ENCODE measurements around the gene KIFAP3. TPM values are rescaled to one million over a fixed set of nuclear protein-coding genes. Genes with fewer than 3 reads are reported as not detected.

KIFAP3 gene
- total and polyA plus RNA-seq, 12 donors, result 16.5 to 84.0 (median 54.0) TPM

DNA sequence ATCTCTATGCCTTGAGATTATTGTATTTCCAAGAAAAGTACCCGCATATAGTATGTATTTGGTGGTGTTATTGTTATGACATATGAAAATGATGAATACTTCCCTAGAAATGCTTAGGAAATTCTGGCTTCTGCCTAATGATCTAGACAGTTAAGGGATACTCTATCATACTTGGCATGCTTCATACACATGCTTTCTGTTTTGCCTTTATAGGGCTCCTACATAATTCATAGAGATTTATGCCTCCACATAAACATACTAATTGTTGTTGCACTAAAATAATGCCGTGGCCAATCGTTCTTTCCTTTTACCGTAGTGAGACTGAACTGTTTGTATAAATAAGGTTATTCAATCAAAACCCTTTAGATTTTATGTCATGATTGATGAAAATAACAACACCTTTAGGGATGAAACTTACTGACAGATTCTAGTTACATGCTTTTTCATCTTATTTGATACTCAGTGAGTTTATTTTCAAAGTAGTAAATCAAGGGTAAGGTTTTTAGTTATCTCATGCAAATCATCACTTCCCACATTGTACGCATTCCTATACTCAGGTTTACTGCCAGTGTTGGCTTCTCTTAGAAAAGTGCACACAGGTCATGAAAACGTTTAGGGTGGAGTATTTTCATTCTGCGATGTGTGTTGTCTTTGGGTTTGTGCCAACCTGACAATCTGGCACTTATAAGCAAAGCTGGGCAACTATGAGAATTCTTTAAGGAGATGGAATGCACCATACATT lies 140.3 kb downstream of the KIFAP3 start:
- TF ChIP-seq, protein P1, sequence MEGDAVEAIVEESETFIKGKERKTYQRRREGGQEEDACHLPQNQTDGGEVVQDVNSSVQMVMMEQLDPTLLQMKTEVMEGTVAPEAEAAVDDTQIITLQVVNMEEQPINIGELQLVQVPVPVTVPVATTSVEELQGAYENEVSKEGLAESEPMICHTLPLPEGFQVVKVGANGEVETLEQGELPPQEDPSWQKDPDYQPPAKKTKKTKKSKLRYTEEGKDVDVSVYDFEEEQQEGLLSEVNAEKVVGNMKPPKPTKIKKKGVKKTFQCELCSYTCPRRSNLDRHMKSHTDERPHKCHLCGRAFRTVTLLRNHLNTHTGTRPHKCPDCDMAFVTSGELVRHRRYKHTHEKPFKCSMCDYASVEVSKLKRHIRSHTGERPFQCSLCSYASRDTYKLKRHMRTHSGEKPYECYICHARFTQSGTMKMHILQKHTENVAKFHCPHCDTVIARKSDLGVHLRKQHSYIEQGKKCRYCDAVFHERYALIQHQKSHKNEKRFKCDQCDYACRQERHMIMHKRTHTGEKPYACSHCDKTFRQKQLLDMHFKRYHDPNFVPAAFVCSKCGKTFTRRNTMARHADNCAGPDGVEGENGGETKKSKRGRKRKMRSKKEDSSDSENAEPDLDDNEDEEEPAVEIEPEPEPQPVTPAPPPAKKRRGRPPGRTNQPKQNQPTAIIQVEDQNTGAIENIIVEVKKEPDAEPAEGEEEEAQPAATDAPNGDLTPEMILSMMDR (IDR thresholded peaks at IDR 0.05), result no peak
- no peaks in the 10 kb centered on the region for H3K9me3 ChIP-seq
- intact Hi-C loops (cut with DNase I), result loop anchor here in 3 of 10 donors (5.0 to 10.0 kb wide), 5 partner anchors 601 to 998 kb away; partner anchors contain the start of gene GORAB (in 1 of the 3)
- H3K27ac ChIP-seq, result no peak overlapping the region
- no peak for DNase-seq
- no peaks in the 10 kb centered on the region for H3K27me3 ChIP-seq
- H3K4me3 ChIP-seq, result no peak overlapping the region
- WGBS, 2 donors, result 55 to 59% methylated on average over 7 of the region's 7 CpGs
- H3K4me1 ChIP-seq, result peaks cover 0 to 13% (median 0%) of the 10 kb centered on the region in 9 donors
- no peak for ATAC-seq
- H3K36me3 ChIP-seq, result no peaks in the 10 kb centered on the region

DNA sequence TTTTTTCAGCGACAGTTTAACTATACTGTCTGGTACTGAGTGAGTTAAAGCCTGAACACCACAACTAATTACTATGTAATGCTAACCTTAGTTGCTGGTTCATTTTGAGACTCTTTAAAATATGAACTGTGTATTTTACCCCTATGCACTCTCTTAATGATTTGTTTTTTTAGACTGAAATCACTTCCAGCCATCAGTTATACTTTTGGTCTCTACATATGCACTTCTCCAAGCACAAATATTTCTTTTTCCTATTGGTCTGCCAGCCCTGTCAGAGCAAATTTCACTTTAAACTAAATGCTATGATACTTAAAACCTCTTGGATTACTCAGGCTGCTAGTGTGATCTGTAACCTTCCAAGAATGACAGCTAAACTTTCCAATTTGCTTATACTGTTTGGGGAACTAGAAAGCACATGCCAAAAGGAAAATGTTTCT lies 142.7 kb downstream of the KIFAP3 start:
- Histone ChIP-seq H3K4me1 (peaks cover 0 to 13% (median 0%) of the 10 kb centered on the region in 9 donors), H3K9me3 (no peaks in the 10 kb centered on the region), H3K27ac (peak overlapping the region in 2 of 10 donors; percentile 12 to 13), H3K4me3 (no peak overlapping the region), H3K36me3 (no peaks in the 10 kb centered on the region), H3K27me3 (no peaks in the 10 kb centered on the region)
- ATAC-seq (no peak), DNase-seq (no peak)
- TF ChIP-seq, protein P1 (IDR thresholded peaks at IDR 0.05), result no peak
- WGBS, 2 donors, result 97 to 99% methylated on average over 1 of the region's 1 CpG
- intact Hi-C loops (cut with DNase I), result loop anchor here in 3 of 10 donors (5.0 to 10.0 kb wide), 5 partner anchors 603 to 1000 kb away; partner anchors contain the start of gene GORAB (in 1 of the 3)

DNA sequence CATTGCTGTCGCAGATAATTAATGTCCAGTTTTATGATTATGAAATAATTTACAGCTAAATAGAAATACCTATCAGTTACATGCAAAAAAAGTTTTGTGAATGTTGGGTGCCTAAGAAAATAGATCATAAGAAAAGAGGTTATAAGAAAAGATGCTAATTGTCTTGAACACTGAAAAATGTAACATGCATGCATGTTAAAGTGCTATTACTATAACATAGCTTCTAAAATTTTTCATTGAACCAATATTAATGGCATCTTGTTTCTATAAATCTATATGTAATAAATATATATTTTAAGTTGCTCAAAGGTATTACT lies 145.3 kb downstream of the KIFAP3 start:
- Histone ChIP-seq H3K9me3 (no peaks in the 10 kb centered on the region), H3K27me3 (no peaks in the 10 kb centered on the region), H3K36me3 (peaks cover 0 to 10% (median 0%) of the 10 kb centered on the region in 9 donors), H3K27ac (no peak overlapping the region), H3K4me3 (no peak overlapping the region), H3K4me1 (peaks cover 0 to 16% (median 8%) of the 10 kb centered on the region in 9 donors)
- WGBS, 2 donors, result 26 to 31% methylated on average over 1 of the region's 1 CpG
- TF ChIP-seq, protein P1 (IDR thresholded peaks at IDR 0.05), result peak in 1 of 9 donors; percentile 3
- ATAC-seq (no peak), DNase-seq (no peak)
- intact Hi-C loops (cut with DNase I), result loop anchor here in 4 of 10 donors (5.0 to 10.0 kb wide), 6 partner anchors 146 to 1006 kb away; partner anchors contain the start of genes KIFAP3 (in 1 of the 4) and MROH9 (in 1 of the 4)

DNA sequence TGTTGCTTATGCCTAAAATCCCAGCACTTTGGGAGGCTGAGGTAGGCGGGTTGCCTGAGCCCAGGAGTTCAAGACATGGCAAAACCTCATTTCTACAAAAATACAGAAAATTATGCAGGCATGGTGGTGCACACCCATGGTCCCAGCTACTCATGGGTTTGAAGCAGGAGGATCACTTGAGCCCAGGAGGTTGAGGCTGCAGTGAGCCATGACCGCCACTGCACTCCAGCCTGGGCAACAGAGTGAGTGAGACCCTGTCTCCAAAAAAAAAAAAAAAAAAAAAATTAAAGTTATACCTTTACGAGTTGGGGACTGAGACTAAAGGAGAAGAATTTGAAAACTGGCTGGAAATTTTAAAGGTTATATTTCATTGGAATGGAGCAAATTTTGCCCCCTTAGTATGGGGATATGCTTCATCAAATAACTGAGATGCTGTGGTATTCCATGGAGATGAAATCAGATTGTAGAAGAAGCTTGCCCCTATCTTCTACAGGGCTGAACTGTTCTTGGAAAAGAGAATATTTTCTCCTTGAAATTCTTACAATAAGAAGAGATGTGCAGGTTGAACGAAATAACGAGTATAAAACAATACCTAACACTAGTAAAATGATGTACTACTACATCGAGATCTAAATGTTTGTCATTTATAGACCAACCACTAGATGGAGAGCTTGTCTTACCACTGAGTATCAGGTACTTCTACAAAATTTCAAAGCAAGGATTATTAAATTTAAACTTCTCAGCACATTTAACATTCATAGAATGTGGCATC lies 145.9 kb downstream of the KIFAP3 start:
- intact Hi-C loops (cut with DNase I), result loop anchor here in 4 of 10 donors (5.0 to 10.0 kb wide), 6 partner anchors 146 to 1006 kb away; partner anchors contain the start of genes KIFAP3 (in 1 of the 4) and MROH9 (in 1 of the 4)
- Histone ChIP-seq H3K27ac (no peak overlapping the region), H3K4me3 (no peak overlapping the region), H3K4me1 (peaks cover 0 to 16% (median 7%) of the 10 kb centered on the region in 9 donors), H3K27me3 (no peaks in the 10 kb centered on the region), H3K9me3 (no peaks in the 10 kb centered on the region), H3K36me3 (peaks cover 0 to 10% (median 0%) of the 10 kb centered on the region in 9 donors)
- TF ChIP-seq, protein P1 (IDR thresholded peaks at IDR 0.05), result peak; percentile 45 to 86 (median 74)
- 45 to 48% methylated on average over 6 of the region's 6 CpGs for WGBS, 2 donors
- DNase-seq (no peak), ATAC-seq (peak in 2 of 8 donors; percentile 56 to 61)
